Loucy (cell line): ENCODE data around the gene DCD.

Experiments
- H2AFZ ChIP-seq: fragments of 200-600 bp; sonication (generic); 2 replicates; pipeline ENCODE4 v1.6.0; 2016; ENCODE audit warnings: antibody characterized with exemption, mild to moderate bottlenecking, low read length, moderate library complexity
- H3F3A ChIP-seq: fragments of 200-600 bp; 2 replicates; pipeline ENCODE4 v1.6.0; 2016; ENCODE audit warnings: antibody characterized with exemption, low read depth, mild to moderate bottlenecking
- H3K27me3 ChIP-seq: fragments of 200-600 bp; sonication (generic); 2 replicates; pipeline ENCODE4 v1.6.1; 2014; ENCODE audit warnings: low read length, mild to moderate bottlenecking; ENCODE audit not compliant: insufficient read depth, poor library complexity, severe bottlenecking
- H3K36me3 ChIP-seq: fragments of 200-600 bp; sonication (generic); 2 replicates; pipeline ENCODE4 v1.6.1; 2016; ENCODE audit warnings: low read length; ENCODE audit not compliant: insufficient read depth
- H3K4me1 ChIP-seq: fragments of 200-600 bp; sonication (generic); 2 replicates; pipeline ENCODE4 v1.5.1; 2014; ENCODE audit warnings: low read length, mild to moderate bottlenecking; ENCODE audit not compliant: insufficient read depth, poor library complexity, severe bottlenecking
- H3K4me2 ChIP-seq: fragments of 200-600 bp; sonication (generic); 2 replicates; pipeline ENCODE4 v1.6.0; 2014; ENCODE audit warnings: antibody characterized with exemption, low read length, low read depth, mild to moderate bottlenecking; ENCODE audit not compliant: poor library complexity, severe bottlenecking
- H3K4me3 ChIP-seq: fragments of 200-600 bp; sonication (generic); 2 replicates; pipeline ENCODE4 v1.5.1; 2014; ENCODE audit warnings: low read length, mild to moderate bottlenecking, mixed read lengths; ENCODE audit not compliant: poor library complexity, severe bottlenecking
- H3K79me2 ChIP-seq: fragments of 200-600 bp; sonication (generic); 2 replicates; pipeline ENCODE4 v1.6.1; 2014; ENCODE audit warnings: low read length; ENCODE audit not compliant: insufficient read depth
- H3K9ac ChIP-seq: fragments of 200-600 bp; sonication (generic); 2 replicates; pipeline ENCODE4 v1.6.0; 2014; ENCODE audit warnings: mild to moderate bottlenecking, low read depth, low read length, moderate library complexity; ENCODE audit not compliant: poor library complexity, severe bottlenecking
- H3K9me2 ChIP-seq: fragments of 200-600 bp; sonication (generic); replicated peaks from 2 replicates; pipeline ENCODE4 v1.6.1; 2016; ENCODE audit warnings: low read depth, low read length, mixed read lengths
- H3K9me3 ChIP-seq: fragments of 200-600 bp; sonication (generic); 2 replicates; pipeline ENCODE4 v1.6.1; 2014; ENCODE audit warnings: mild to moderate bottlenecking, antibody characterized with exemption, low read length, low read depth; ENCODE audit not compliant: insufficient read depth
- H4K20me1 ChIP-seq: fragments of 200-600 bp; sonication (generic); 2 replicates; pipeline ENCODE4 v1.6.0; 2014; ENCODE audit warnings: antibody characterized with exemption, low read length, mild to moderate bottlenecking; ENCODE audit not compliant: insufficient read depth, poor library complexity, severe bottlenecking
- EZH2phosphoT487 ChIP-seq: fragments of 200-600 bp; IDR thresholded peaks from 2 replicates; pipeline ENCODE4 v1.6.1; 2018; ENCODE audit warnings: antibody characterized with exemption, mild to moderate bottlenecking, moderate library complexity, borderline replicate concordance
- TF ChIP-seq, protein P1 (sequence below): fragments of 200-600 bp; sonication (generic); conservative IDR thresholded peaks from 2 replicates; pipeline ENCODE4 v1.5.1; 2014; ENCODE audit warnings: mild to moderate bottlenecking, antibody characterized with exemption, low read length

DCD gene

DNA sequence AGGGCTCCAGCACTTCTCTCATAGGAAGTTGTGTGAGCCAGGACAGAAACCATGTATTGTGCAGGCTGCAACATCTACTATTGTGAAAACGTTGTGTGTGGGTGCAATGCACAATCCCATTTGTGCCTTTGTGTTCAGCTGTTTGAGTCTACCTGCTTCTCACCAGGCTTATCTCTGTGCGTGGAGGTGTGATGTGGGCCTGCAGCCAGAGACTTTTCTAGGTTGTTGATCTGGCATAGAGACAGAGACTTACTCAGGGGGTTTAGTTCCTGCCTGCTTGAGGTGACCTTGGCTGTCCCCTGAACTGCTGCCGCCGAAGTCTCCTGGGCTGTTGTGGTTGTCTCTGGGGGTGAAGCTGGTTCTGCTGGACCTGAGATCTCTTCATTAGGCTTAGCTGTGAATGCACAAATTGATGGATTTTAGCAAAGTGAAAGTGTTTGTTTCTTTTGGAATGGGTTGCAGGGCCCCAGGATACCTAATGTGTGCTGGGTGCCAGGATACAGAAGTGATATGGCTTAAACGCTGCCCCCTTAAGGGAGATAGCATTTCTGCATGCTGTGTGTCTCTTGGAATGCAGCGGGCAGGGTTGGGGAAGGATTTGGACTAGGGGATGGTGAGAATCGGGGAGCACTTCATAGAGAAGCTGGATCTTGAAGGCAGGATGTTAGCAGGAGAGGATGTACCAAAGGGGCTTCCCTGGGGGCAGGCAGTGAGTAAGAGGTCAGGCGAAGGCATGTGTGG is 16.0 kb downstream of the DCD start:
- no peak overlapping the region for H2AFZ ChIP-seq
- H3K36me3 ChIP-seq: no peaks in the 10 kb centered on the region
- no peaks in the 10 kb centered on the region for H3K79me2 ChIP-seq
- H3K27me3 ChIP-seq: peaks cover 5% of the 10 kb centered on the region
- no peak overlapping the region for H3K4me3 ChIP-seq
- no peaks in the 10 kb centered on the region for H3K4me1 ChIP-seq
- H3K9ac ChIP-seq: no peak overlapping the region
- TF ChIP-seq EZH2phosphoT487: no peak
- TF ChIP-seq, protein P1, sequence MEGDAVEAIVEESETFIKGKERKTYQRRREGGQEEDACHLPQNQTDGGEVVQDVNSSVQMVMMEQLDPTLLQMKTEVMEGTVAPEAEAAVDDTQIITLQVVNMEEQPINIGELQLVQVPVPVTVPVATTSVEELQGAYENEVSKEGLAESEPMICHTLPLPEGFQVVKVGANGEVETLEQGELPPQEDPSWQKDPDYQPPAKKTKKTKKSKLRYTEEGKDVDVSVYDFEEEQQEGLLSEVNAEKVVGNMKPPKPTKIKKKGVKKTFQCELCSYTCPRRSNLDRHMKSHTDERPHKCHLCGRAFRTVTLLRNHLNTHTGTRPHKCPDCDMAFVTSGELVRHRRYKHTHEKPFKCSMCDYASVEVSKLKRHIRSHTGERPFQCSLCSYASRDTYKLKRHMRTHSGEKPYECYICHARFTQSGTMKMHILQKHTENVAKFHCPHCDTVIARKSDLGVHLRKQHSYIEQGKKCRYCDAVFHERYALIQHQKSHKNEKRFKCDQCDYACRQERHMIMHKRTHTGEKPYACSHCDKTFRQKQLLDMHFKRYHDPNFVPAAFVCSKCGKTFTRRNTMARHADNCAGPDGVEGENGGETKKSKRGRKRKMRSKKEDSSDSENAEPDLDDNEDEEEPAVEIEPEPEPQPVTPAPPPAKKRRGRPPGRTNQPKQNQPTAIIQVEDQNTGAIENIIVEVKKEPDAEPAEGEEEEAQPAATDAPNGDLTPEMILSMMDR: peak; percentile 78
- H3K4me2 ChIP-seq: no peak overlapping the region
- no peaks in the 10 kb centered on the region for H3F3A ChIP-seq
- H3K9me2 ChIP-seq: no peaks in the 10 kb centered on the region
- peaks cover 6% of the 10 kb centered on the region; the same call in 1 of the 2 replicates for H3K9me3 ChIP-seq
- H4K20me1 ChIP-seq: no peaks in the 10 kb centered on the region

DNA sequence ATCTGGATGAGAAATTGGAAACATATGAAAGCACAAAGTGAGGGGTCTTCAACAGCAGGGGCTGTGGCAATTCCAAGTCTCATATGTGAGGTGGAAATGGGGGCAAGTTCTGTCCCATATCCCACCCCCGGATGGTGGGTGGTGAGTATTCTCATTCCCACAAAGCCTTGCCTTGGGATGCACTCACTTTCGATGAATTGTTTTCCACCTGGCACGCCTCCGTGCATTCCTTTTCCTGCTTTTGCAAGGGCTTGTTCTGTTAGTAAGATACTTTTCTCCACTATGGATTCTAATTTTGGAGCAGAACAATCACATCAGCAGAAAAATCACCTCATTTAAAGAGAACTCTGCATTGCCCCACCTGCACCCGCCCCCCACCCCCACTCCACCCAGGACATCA is 16.6 kb downstream of the DCD start:
- no peaks in the 10 kb centered on the region for H3K9me2 ChIP-seq
- no peaks in the 10 kb centered on the region for H3F3A ChIP-seq
- H3K4me1 ChIP-seq: no peaks in the 10 kb centered on the region
- no peaks in the 10 kb centered on the region for H4K20me1 ChIP-seq
- TF ChIP-seq EZH2phosphoT487: no peak
- TF ChIP-seq, protein P1: no peak
- peaks cover 5% of the 10 kb centered on the region for H3K27me3 ChIP-seq
- H3K9ac ChIP-seq: no peak overlapping the region
- H3K79me2 ChIP-seq: no peaks in the 10 kb centered on the region
- no peaks in the 10 kb centered on the region for H3K36me3 ChIP-seq
- no peak overlapping the region for H3K4me2 ChIP-seq
- no peak overlapping the region for H3K4me3 ChIP-seq
- H2AFZ ChIP-seq: no peak overlapping the region
- peaks cover 6% of the 10 kb centered on the region; the same call in 1 of the 2 replicates for H3K9me3 ChIP-seq

DNA sequence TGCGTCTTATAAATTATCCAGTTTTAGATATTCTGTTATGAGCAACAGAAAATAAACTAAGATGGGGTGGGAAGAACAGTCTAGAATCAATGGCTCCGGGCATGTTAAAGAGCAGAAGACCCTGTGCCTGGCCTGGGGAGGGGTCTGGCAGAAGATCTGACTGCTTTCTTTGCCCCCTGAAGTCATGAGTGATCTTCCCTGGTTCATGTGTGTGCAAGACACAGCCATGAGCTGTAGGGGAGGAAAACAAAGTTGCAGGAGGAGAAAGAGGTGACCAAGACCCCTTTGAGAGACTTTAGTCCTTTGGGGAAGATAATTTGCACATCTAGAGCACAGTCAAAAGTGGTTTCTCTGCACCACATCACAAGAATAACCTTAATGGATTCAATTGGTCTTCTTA is 18.2 kb downstream of the DCD start:
- Histone ChIP-seq H3K4me1 (no peaks in the 10 kb centered on the region), H3K79me2 (no peaks in the 10 kb centered on the region), H3F3A (no peaks in the 10 kb centered on the region), H3K9ac (no peak overlapping the region), H2AFZ (no peak overlapping the region), H3K4me3 (no peak overlapping the region), H3K27me3 (peaks cover 5% of the 10 kb centered on the region), H3K9me2 (no peaks in the 10 kb centered on the region), H3K4me2 (no peak overlapping the region), H4K20me1 (no peaks in the 10 kb centered on the region), H3K36me3 (no peaks in the 10 kb centered on the region), H3K9me3 (peaks cover 6% of the 10 kb centered on the region; the same call in 1 of the 2 replicates)
- no peak for TF ChIP-seq EZH2phosphoT487
- TF ChIP-seq, protein P1: no peak
